Liver (tissue), 3 donors: Measurements from ENCODE around the gene TTC12.

Experiments used
- CTCF ChIP-seq: fragments of 150-350 bp; IDR thresholded peaks from 2 replicates; pipeline ENCODE4 v1.5.1; 2017; ENCODE audit warnings: improper control_type of control experiment, low read depth, low read length; ENCODE audit not compliant: missing input control
- EGR1 ChIP-seq, 2 donors: IDR thresholded peaks; 2 replicates each; pipeline ENCODE4 v1.6.1; 2016 to 2018; ENCODE audit warnings: antibody characterized with exemption in 2 of 2, low read depth in 2 of 2
- FOXA2 ChIP-seq: IDR thresholded peaks from 2 replicates; pipeline ENCODE4 v1.6.1; 2016; ENCODE audit warnings: antibody characterized with exemption
- RAD21 ChIP-seq, 2 donors: IDR thresholded peaks; 2 replicates each; pipeline ENCODE4 v1.6.1; 2016; ENCODE audit warnings: antibody characterized with exemption in 2 of 2, mild to moderate bottlenecking in 2 of 2
- RXRA ChIP-seq, 2 donors: IDR thresholded peaks; 2 replicates each; pipeline ENCODE4 v1.6.1; 2017 to 2018; ENCODE audit warnings: antibody characterized with exemption in 2 of 2, mild to moderate bottlenecking in 1 of 2
- SP1 ChIP-seq: IDR thresholded peaks from 2 replicates; pipeline ENCODE4 v1.6.1; 2018; ENCODE audit warnings: antibody characterized with exemption, mild to moderate bottlenecking
- TAF1 ChIP-seq: conservative IDR thresholded peaks from 2 replicates; pipeline ENCODE4 v1.6.1; 2016; ENCODE audit warnings: antibody characterized with exemption, mild to moderate bottlenecking
- YY1 ChIP-seq: IDR thresholded peaks from 2 replicates; pipeline ENCODE4 v1.6.1; 2016; ENCODE audit warnings: antibody characterized with exemption, mild to moderate bottlenecking
- donor health status: healthy.
- donor health status: healthy.

- no peak for TF ChIP-seq RAD21 (IDR thresholded peaks at IDR 0.05)
- no peak for TF ChIP-seq CTCF
- TF ChIP-seq RXRA (IDR thresholded peaks at IDR 0.05), result no peak
- TF ChIP-seq EGR1 (IDR thresholded peaks at IDR 0.05; ENCODE audit: low read depth in 2 of 2), result no peak
- no peak for TF ChIP-seq TAF1
- TF ChIP-seq FOXA2, result no peak
- TF ChIP-seq YY1, result no peak
- no peak for TF ChIP-seq SP1
Observed at GRCh38 chr11:113304916-113305315, 9.5 kb upstream of the TTC12 start.
